ENCODE results near the gene FAM168A.
A peak's percentile ranks its signal among the peaks of the same experiment; 100 is the strongest.

Gene FAM168A, protein sequence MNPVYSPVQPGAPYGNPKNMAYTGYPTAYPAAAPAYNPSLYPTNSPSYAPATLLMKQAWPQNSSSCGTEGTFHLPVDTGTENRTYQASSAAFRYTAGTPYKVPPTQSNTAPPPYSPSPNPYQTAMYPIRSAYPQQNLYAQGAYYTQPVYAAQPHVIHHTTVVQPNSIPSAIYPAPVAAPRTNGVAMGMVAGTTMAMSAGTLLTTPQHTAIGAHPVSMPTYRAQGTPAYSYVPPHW

DNA sequence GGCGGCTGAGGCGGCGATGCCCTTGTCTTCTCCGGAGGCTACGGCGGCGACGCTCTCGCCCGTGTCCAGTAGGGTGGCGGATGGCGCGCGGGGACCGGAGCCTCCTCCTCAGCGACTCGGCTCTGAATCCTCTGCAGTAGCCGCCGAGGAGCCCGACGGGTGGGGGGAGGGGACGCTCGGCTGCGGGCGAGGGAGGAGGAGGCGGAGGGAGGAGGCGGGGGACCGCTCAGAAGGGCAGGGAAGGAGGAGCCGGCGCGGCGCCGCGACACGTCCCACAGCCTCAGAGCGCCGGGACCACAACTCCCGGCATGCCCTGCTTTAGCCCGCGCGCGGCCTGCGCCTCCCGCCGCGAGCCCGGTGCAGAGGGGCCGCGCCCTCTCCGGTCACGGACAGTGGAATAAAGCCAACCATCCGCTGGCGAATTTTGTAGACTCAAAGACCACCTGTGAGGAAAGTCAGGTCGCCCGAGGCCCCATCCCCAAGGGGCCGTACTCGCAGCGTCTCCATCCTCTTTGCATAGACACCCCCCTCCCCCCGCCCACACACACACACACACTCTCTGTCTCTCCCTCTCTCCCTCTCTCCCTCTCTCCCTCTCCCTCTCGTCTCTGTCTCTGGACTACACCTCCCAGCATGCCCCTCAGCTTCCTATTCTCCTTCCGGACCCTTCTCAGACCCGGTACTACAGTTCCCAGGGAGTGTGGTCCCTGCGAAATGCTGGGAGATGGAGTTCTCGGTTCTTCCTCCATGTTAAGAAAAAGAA is at the start of gene FAM168A:
TSS of gene FAM168A (minus strand) at position 157 of the 763 bp plus-strand sequence. CDS start 129,638 bp downstream, outside the sequence.
- peak; percentile 98 for DNase-seq (ENCODE audit: low read depth)
- peak within 1 kb of the TSS; percentile 93 for H3K4me3 ChIP-seq (ENCODE audit: low read depth, low read length)
- TF ChIP-seq, protein P1, sequence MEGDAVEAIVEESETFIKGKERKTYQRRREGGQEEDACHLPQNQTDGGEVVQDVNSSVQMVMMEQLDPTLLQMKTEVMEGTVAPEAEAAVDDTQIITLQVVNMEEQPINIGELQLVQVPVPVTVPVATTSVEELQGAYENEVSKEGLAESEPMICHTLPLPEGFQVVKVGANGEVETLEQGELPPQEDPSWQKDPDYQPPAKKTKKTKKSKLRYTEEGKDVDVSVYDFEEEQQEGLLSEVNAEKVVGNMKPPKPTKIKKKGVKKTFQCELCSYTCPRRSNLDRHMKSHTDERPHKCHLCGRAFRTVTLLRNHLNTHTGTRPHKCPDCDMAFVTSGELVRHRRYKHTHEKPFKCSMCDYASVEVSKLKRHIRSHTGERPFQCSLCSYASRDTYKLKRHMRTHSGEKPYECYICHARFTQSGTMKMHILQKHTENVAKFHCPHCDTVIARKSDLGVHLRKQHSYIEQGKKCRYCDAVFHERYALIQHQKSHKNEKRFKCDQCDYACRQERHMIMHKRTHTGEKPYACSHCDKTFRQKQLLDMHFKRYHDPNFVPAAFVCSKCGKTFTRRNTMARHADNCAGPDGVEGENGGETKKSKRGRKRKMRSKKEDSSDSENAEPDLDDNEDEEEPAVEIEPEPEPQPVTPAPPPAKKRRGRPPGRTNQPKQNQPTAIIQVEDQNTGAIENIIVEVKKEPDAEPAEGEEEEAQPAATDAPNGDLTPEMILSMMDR (IDR thresholded peaks at IDR 0.05; ENCODE audit: insufficient read depth, low read depth, low read length, missing control alignments): peak; percentile 3

DNA sequence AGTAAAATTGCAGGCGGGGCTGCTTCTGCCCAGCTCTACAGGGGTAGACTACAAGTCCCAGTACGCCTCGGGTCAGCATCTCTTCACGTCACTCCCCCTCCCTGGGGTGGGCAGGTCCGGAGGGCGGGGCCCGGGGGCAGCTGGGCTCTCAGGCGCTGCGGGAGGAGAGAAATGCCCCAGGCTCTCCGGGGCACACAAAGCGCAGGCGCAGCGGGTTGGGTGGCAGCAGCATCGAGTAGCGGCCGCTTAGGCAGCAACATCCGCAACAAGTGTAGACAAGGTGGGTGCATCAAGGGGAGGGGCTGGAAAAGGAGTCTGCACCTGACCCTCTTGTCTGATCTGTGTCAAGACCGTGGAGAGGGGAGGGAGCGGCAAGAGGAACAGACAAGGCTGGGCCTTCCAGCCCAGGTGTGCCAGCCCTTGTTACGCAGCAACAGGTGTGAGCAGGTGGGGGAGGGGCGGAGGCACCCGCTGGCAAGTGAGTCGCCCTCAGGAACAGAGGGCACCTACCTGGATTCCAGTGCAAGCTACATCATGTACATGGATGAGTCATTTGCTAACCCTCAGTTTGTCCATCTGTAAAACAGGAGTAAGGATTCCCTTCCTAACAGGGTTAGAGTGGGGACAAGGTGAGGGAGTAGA is 49.7 kb upstream of the FAM168A start:
- peak; percentile 90 for DNase-seq (ENCODE audit: low read depth)
- H3K4me3 ChIP-seq (ENCODE audit: low read depth, low read length): peak overlapping the region; percentile 39
- TF ChIP-seq, protein P1 (IDR thresholded peaks at IDR 0.05; ENCODE audit: insufficient read depth, low read depth, low read length, missing control alignments): no peak

DNA sequence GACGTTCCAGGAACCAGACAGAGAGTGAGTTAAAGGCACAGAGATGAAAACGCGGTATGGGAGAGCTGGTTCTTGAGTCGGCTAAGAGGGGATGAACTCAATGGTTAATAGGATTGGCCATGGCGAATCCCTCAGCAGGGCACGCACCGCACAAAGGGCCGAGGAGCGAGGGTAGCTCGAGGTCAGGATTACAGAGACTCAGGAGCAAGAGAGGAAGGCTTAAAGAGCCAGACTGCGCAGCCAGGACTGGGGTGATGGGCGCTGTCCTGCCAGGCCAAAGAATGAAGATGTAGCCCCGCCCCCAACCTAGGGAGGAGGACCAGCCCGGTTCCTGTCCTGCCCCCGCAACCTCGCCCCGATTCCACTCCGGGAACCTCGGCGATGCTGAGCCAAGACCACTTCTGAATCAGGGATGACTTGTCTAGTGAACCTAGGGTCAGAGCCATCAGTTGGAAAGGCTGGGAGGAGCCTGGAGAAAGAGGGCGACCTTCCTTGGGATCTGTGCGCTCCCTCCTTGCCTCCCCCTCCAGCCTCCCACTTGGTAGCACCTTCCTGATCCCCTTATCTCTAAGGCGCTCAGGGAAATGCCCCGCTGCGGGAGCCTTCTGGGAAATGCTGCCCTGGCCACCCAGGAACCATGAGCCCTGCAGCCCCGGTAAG is 48.2 kb upstream of the FAM168A start, which contains the start of gene PLEKHB1:
TSS of gene PLEKHB1 (plus strand) at position 610 of the 660 bp plus-strand sequence. CDS start at position 638, 28 bp downstream.
- no peak for DNase-seq (ENCODE audit: low read depth)
- no peak within 1 kb of the TSS for H3K4me3 ChIP-seq (ENCODE audit: low read depth, low read length)
- TF ChIP-seq, protein P1 (IDR thresholded peaks at IDR 0.05; ENCODE audit: insufficient read depth, low read depth, low read length, missing control alignments): no peak

DNA sequence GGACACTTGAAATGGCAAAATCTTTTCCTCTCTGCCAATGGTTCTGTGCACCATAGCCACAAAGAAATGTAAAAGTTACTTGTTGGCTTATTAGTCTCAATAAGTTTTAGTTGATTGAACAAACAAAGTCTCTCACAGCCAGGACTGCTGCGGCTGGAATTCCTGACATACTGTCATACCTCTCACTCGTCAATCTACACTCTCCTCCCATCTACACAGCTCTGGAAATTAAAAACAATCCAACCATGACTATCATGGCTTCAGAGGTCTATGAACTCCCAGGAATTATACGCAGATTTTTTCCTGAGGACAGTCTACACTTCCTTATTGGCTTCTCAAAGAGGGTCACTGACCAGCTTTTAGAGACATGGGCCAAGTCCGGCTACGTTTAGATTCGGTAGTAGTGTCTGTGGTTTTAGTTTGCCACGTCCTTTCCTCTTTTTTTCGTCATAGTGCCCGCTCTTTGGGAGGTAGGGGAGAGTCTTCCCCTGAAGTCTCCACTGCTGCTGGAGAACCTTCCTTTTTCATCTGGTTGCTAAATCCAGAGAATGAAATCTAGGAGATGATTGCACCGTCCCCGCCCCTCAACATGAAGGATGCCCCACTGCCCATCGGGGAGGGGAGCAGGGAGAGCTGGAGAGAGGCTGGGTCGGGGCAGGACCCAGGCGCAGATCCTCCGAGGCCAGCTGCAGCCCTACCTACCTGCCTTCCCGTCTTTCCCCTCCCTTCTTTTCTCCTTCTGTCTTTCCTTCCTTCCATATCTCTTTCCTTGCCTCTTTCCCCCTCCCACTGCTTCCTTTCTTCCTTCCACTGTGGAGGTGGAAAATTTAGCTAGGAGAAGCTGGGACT is 47.4 kb upstream of the FAM168A start:
- TF ChIP-seq, protein P1 (IDR thresholded peaks at IDR 0.05; ENCODE audit: insufficient read depth, low read depth, low read length, missing control alignments): no peak
- no peak for DNase-seq (ENCODE audit: low read depth)
- H3K4me3 ChIP-seq (ENCODE audit: low read depth, low read length): no peak overlapping the region

DNA sequence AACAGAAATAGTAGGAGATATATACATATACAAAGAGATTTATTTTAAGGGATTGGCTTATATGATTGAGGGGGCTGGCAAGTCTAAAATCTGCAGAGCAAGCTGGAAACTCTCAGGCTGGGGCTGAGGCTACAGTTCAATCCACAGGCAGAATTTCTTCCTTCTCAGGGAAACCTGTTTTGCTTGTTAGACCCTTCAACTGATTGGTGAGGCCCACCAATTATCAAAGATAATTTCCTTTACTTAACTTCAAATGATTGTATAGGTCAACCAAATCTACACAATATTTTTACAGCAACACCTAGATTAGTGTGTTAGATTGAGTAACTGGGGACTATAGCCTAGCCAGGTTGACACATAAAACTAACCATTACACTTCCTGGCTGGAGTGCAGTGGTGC is 43.8 kb upstream of the FAM168A start:
- TF ChIP-seq, protein P1 (IDR thresholded peaks at IDR 0.05; ENCODE audit: insufficient read depth, low read depth, low read length, missing control alignments): no peak
- DNase-seq (ENCODE audit: low read depth): no peak
- no peak overlapping the region for H3K4me3 ChIP-seq (ENCODE audit: low read depth, low read length)

DNA sequence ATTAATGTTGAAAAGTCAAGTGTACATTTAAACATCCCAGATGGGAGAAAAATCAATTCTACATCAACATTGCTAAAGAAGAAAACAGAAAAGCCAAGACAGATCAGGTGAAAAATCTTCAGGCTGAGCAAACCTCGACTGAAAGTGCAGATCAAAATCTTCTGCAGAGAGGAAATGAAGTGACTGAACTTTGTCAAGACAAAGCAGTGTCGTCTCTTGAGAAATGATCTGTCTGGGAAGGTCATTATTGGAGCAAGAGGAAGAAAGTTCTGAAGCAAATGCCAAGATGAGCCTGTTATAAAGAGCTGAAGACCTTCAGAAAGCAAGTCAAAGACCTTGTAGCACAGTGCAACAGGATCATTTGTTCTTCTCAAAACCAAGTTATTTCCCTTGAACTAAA is 42.7 kb upstream of the FAM168A start:
- H3K4me3 ChIP-seq (ENCODE audit: low read depth, low read length): no peak overlapping the region
- TF ChIP-seq, protein P1 (IDR thresholded peaks at IDR 0.05; ENCODE audit: insufficient read depth, low read depth, low read length, missing control alignments): no peak
- DNase-seq (ENCODE audit: low read depth): no peak
